ENCODE measurements around the gene ILF3.

ILF3 gene

DNA sequence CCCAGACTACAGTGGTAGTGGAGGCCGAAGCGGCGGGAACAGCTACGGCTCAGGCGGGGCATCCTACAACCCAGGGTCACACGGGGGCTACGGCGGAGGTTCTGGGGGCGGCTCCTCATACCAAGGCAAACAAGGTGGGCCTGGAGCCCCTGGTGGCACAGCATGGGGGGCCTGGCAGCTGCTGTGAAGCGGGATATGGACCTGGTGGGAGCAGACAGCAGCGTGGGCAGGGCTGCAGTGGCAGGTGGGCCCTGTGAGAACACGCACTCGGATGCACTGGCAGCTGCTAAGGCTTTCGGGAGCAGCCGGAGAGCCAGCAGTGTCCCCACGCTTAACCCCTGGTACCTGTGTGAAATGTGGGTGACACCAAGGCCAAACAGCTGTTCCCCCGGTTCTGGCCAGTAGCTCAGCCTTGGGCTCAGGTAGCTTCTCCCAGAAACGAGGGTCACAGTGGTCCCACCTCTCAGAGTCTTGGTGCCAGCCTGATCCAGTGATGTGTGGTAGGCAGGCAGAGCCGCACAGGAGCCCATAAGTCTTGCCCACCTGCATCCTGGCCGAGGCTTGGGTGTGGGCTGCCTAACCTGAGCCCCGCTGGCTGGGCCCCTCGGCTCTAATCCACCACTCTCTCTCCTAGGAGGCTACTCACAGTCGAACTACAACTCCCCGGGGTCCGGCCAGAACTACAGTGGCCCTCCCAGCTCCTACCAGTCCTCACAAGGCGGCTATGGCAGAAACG, 34.6 kb downstream of the ILF3 start:
- Histone ChIP-seq H3K18ac (ENCODE audit: low read length) (no peak overlapping the region), H2BK5ac (ENCODE audit: low read length) (no peak overlapping the region), H2BK15ac (replicated peaks; ENCODE audit: low read depth) (no peak overlapping the region), H2BK120ac (ENCODE audit: low read depth, low read length) (no peak overlapping the region), H3K4me2 (ENCODE audit: low read length) (no peak overlapping the region), H3K27me3 (ENCODE audit: insufficient read depth, low read length, poor library complexity) (no peaks in the 10 kb centered on the region), H3K23ac (ENCODE audit: low read length) (no peak overlapping the region), H3K4me1 (ENCODE audit: control insufficient read depth, low read depth, low read length) (no peaks in the 10 kb centered on the region), H2AK5ac (ENCODE audit: low read length) (no peak overlapping the region), H3K4ac (ENCODE audit: low read depth, low read length) (no peak overlapping the region), H4K8ac (ENCODE audit: low read depth, low read length) (no peak overlapping the region), H4K5ac (ENCODE audit: low read length) (no peak overlapping the region), H3K9ac (ENCODE audit: low read length) (no peak overlapping the region), H3K79me2 (ENCODE audit: control insufficient read depth, insufficient read depth, low read length) (peaks cover 19% of the 10 kb centered on the region), H3K79me1 (ENCODE audit: low read length) (peaks cover 19% of the 10 kb centered on the region), H3K27ac (ENCODE audit: low read depth, low read length) (no peak overlapping the region), H3K36me3 (ENCODE audit: control insufficient read depth, insufficient read depth, low read length) (peaks cover 45% of the 10 kb centered on the region), H3K56ac (ENCODE audit: low read length) (no peak overlapping the region), H3K4me3 (ENCODE audit: low read length) (no peak overlapping the region)
- WGBS (ENCODE audit: extremely low coverage, insufficient coverage, low lambda C conversion rate) = no CpG with 5 or more reads among the region's 27 CpGs
- no peak for DNase-seq

DNA sequence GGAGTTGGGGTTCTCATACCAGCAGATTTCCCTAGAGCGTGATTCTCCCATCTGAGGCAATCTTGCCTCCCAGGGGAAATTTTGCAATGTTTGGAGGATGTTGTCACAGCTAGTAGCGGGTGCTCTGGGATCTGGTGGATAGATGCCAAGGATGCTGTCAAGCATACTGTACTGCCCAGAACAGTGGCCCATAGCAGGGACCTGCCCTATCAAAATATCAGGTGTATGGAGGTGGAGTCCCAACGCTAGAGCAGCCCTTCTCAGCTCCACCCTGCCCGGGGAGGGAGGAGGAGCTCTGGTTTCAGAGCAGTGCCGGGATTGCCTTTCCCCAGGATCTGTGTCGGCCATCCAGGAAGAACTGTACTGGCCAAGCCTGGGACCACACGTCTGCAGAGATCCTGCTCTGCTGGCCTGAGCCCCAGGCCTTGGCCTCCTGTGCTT, 36.2 kb downstream of the ILF3 start:
- H3K27me3 ChIP-seq (ENCODE audit: insufficient read depth, low read length, poor library complexity) = no peaks in the 10 kb centered on the region
- no peak overlapping the region for H4K8ac ChIP-seq (ENCODE audit: low read depth, low read length)
- H3K4me3 ChIP-seq (ENCODE audit: low read length) = no peak overlapping the region
- H4K5ac ChIP-seq (ENCODE audit: low read length) = no peak overlapping the region
- no peak overlapping the region for H3K4me2 ChIP-seq (ENCODE audit: low read length)
- no peak overlapping the region for H3K18ac ChIP-seq (ENCODE audit: low read length)
- no CpG with 5 or more reads among the region's 7 CpGs for WGBS (ENCODE audit: extremely low coverage, insufficient coverage, low lambda C conversion rate)
- no peak overlapping the region for H2BK15ac ChIP-seq (replicated peaks; ENCODE audit: low read depth)
- H3K27ac ChIP-seq (ENCODE audit: low read depth, low read length) = no peak overlapping the region
- no peak overlapping the region for H3K4ac ChIP-seq (ENCODE audit: low read depth, low read length)
- H3K9ac ChIP-seq (ENCODE audit: low read length) = no peak overlapping the region
- no peak overlapping the region for H2BK120ac ChIP-seq (ENCODE audit: low read depth, low read length)
- peak; percentile 25 for DNase-seq
- H3K23ac ChIP-seq (ENCODE audit: low read length) = no peak overlapping the region
- no peak overlapping the region for H3K56ac ChIP-seq (ENCODE audit: low read length)
- H3K79me1 ChIP-seq (ENCODE audit: low read length) = peaks cover 15% of the 10 kb centered on the region
- no peak overlapping the region for H2AK5ac ChIP-seq (ENCODE audit: low read length)
- no peaks in the 10 kb centered on the region for H3K4me1 ChIP-seq (ENCODE audit: control insufficient read depth, low read depth, low read length)
- H2BK5ac ChIP-seq (ENCODE audit: low read length) = no peak overlapping the region
- peaks cover 10% of the 10 kb centered on the region for H3K79me2 ChIP-seq (ENCODE audit: control insufficient read depth, insufficient read depth, low read length)
- H3K36me3 ChIP-seq (ENCODE audit: control insufficient read depth, insufficient read depth, low read length) = peaks cover 37% of the 10 kb centered on the region

DNA sequence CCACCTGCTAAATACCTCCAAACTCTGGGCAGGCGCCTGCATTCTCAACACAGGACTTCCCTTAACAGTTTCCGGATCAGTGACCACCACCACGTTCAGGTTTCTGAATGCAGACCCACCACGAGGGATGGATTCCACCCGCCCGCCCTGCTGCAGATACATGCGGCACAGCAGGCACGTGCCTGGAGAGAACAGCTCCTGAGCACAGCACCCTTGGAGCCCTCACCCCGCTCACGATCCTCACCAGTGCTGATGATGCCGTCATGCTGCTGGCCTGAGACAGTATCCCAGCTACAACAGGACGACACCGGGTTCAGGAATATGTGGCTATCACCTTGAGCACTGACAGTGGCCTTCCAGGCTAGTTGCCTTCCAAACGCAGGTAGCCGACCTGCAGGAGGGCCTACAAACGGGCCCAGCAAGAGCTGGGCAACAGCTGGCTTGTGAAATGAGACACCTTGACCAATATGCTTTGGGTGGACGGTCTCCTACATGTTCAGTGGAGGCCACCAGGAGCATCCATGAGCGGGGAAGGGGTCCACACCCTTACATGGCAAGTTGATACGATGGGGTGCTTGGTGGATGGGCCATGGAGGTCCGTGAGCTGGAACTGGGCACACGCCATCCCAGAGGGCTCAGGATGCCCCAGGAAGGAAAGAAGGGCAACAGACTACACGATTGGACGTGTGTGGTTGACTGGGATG, 37.2 kb downstream of the ILF3 start:
- peaks cover 11% of the 10 kb centered on the region for H3K79me1 ChIP-seq (ENCODE audit: low read length)
- no peaks in the 10 kb centered on the region for H3K27me3 ChIP-seq (ENCODE audit: insufficient read depth, low read length, poor library complexity)
- H2BK15ac ChIP-seq (replicated peaks; ENCODE audit: low read depth) = no peak overlapping the region
- H3K4me2 ChIP-seq (ENCODE audit: low read length) = no peak overlapping the region
- no peak overlapping the region for H3K4ac ChIP-seq (ENCODE audit: low read depth, low read length)
- H2BK5ac ChIP-seq (ENCODE audit: low read length) = no peak overlapping the region
- no peak overlapping the region for H3K4me3 ChIP-seq (ENCODE audit: low read length)
- DNase-seq = no peak
- H3K79me2 ChIP-seq (ENCODE audit: control insufficient read depth, insufficient read depth, low read length) = peaks cover 7% of the 10 kb centered on the region
- H3K9ac ChIP-seq (ENCODE audit: low read length) = no peak overlapping the region
- no peak overlapping the region for H3K56ac ChIP-seq (ENCODE audit: low read length)
- H2AK5ac ChIP-seq (ENCODE audit: low read length) = no peak overlapping the region
- peaks cover 32% of the 10 kb centered on the region for H3K36me3 ChIP-seq (ENCODE audit: control insufficient read depth, insufficient read depth, low read length)
- no peak overlapping the region for H4K8ac ChIP-seq (ENCODE audit: low read depth, low read length)
- no CpG with 5 or more reads among the region's 23 CpGs for WGBS (ENCODE audit: extremely low coverage, insufficient coverage, low lambda C conversion rate)
- no peak overlapping the region for H4K5ac ChIP-seq (ENCODE audit: low read length)
- no peak overlapping the region for H3K27ac ChIP-seq (ENCODE audit: low read depth, low read length)
- H3K4me1 ChIP-seq (ENCODE audit: control insufficient read depth, low read depth, low read length) = no peaks in the 10 kb centered on the region
- no peak overlapping the region for H2BK120ac ChIP-seq (ENCODE audit: low read depth, low read length)
- H3K18ac ChIP-seq (ENCODE audit: low read length) = no peak overlapping the region
- H3K23ac ChIP-seq (ENCODE audit: low read length) = no peak overlapping the region

DNA sequence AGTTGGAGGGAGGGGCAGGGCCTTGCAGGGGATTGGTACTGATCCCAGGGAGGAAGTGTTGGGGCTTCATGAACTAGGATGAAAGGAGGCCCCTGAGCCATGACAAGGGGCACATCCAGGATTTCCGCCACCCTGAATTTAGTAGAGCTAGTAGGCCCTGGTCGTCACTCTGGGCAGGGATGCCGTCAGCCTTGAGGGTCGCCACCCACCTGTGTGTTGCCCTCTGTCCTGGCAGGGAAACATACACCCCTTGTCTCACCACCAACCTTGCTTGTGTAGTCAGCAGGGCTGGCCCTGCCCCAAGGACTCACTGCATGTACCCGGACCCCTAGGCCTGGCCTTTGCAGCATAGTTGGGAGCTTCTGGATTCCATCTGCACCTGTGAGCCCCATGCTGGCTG, 37.7 kb downstream of the ILF3 start:
- H3K4me1 ChIP-seq (ENCODE audit: control insufficient read depth, low read depth, low read length) = no peaks in the 10 kb centered on the region
- H3K4me3 ChIP-seq (ENCODE audit: low read length) = no peak overlapping the region
- H3K27ac ChIP-seq (ENCODE audit: low read depth, low read length) = no peak overlapping the region
- H3K9ac ChIP-seq (ENCODE audit: low read length) = no peak overlapping the region
- H3K36me3 ChIP-seq (ENCODE audit: control insufficient read depth, insufficient read depth, low read length) = peaks cover 28% of the 10 kb centered on the region
- H2AK5ac ChIP-seq (ENCODE audit: low read length) = no peak overlapping the region
- no peaks in the 10 kb centered on the region for H3K27me3 ChIP-seq (ENCODE audit: insufficient read depth, low read length, poor library complexity)
- H3K18ac ChIP-seq (ENCODE audit: low read length) = no peak overlapping the region
- H3K56ac ChIP-seq (ENCODE audit: low read length) = no peak overlapping the region
- H2BK15ac ChIP-seq (replicated peaks; ENCODE audit: low read depth) = no peak overlapping the region
- H3K4ac ChIP-seq (ENCODE audit: low read depth, low read length) = no peak overlapping the region
- no peak for DNase-seq
- no peak overlapping the region for H3K4me2 ChIP-seq (ENCODE audit: low read length)
- no peak overlapping the region for H4K5ac ChIP-seq (ENCODE audit: low read length)
- no peak overlapping the region for H2BK5ac ChIP-seq (ENCODE audit: low read length)
- peaks cover 9% of the 10 kb centered on the region for H3K79me1 ChIP-seq (ENCODE audit: low read length)
- H3K23ac ChIP-seq (ENCODE audit: low read length) = no peak overlapping the region
- WGBS (ENCODE audit: extremely low coverage, insufficient coverage, low lambda C conversion rate) = no CpG with 5 or more reads among the region's 5 CpGs
- H4K8ac ChIP-seq (ENCODE audit: low read depth, low read length) = no peak overlapping the region
- H3K79me2 ChIP-seq (ENCODE audit: control insufficient read depth, insufficient read depth, low read length) = peaks cover 3% of the 10 kb centered on the region
- H2BK120ac ChIP-seq (ENCODE audit: low read depth, low read length) = no peak overlapping the region

DNA sequence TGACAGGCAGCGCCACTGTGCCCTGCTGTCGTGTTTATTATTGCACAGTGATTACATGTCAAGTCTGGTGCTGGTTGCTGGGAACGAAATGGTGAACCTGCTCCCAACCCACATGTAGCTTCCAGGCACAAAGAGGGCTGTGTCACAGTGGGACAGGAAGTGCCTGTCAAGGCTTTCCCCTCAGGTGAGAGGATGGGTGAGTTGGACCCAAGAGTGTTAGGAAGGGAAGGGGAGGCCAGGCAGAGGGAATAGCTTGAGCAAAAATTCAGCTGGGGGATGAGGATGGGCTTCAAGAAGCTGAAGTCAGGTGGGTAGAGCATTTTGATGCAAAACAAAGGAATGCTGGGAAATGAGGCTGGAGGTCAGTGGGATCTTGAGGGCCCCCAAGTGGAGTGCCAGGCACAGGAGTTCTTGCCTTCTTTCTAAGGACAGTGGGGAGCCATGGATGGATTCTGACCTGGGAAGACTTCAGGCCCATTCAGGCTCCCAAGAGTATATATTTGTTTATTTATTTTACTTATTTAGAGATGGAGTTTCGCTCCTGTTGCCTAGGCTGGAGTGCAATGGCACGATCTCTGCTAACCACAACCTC, 38.6 kb downstream of the ILF3 start:
- H2BK5ac ChIP-seq (ENCODE audit: low read length) = no peak overlapping the region
- H2BK120ac ChIP-seq (ENCODE audit: low read depth, low read length) = no peak overlapping the region
- no peak overlapping the region for H3K56ac ChIP-seq (ENCODE audit: low read length)
- no peak overlapping the region for H3K4ac ChIP-seq (ENCODE audit: low read depth, low read length)
- H3K36me3 ChIP-seq (ENCODE audit: control insufficient read depth, insufficient read depth, low read length) = peaks cover 22% of the 10 kb centered on the region
- no peak overlapping the region for H2BK15ac ChIP-seq (replicated peaks; ENCODE audit: low read depth)
- H3K79me2 ChIP-seq (ENCODE audit: control insufficient read depth, insufficient read depth, low read length) = no peaks in the 10 kb centered on the region
- no peak overlapping the region for H3K23ac ChIP-seq (ENCODE audit: low read length)
- no peak overlapping the region for H3K18ac ChIP-seq (ENCODE audit: low read length)
- no CpG with 5 or more reads among the region's 5 CpGs for WGBS (ENCODE audit: extremely low coverage, insufficient coverage, low lambda C conversion rate)
- peak; percentile 42 for DNase-seq
- no peak overlapping the region for H2AK5ac ChIP-seq (ENCODE audit: low read length)
- H3K79me1 ChIP-seq (ENCODE audit: low read length) = peaks cover 6% of the 10 kb centered on the region
- no peak overlapping the region for H4K8ac ChIP-seq (ENCODE audit: low read depth, low read length)
- H3K4me2 ChIP-seq (ENCODE audit: low read length) = no peak overlapping the region
- H4K5ac ChIP-seq (ENCODE audit: low read length) = no peak overlapping the region
- no peak overlapping the region for H3K4me3 ChIP-seq (ENCODE audit: low read length)
- H3K27me3 ChIP-seq (ENCODE audit: insufficient read depth, low read length, poor library complexity) = no peaks in the 10 kb centered on the region
- H3K27ac ChIP-seq (ENCODE audit: low read depth, low read length) = no peak overlapping the region
- H3K4me1 ChIP-seq (ENCODE audit: control insufficient read depth, low read depth, low read length) = no peaks in the 10 kb centered on the region
- H3K9ac ChIP-seq (ENCODE audit: low read length) = no peak overlapping the region
